Esophagus squamous epithelium (tissue), 4 donors: ENCODE results near the gene C19orf18.

ENCODE experiments used
- CTCF ChIP-seq, 6 experiments: fragments of 450-650 bp in 4 of 6; fragments of 200-600 bp in 2 of 6; sonication (generic) in 2 of 6; IDR thresholded peaks; one replicate each; pipeline ENCODE4 v1.5.1; 2016 to 2019; ENCODE audit warnings: antibody characterized with exemption in 6 of 6, mild to moderate bottlenecking in 4 of 6, moderate library complexity in 4 of 6
- POLR2A ChIP-seq, 4 donors: fragments of 450-650 bp; IDR thresholded peaks; one replicate each; pipeline ENCODE4 v1.6.1; 2017; ENCODE audit warnings: antibody characterized with exemption in 4 of 4, mild to moderate bottlenecking in 4 of 4, moderate library complexity in 3 of 4

- no peak for TF ChIP-seq CTCF (IDR thresholded peaks at IDR 0.05)
- TF ChIP-seq POLR2A (IDR thresholded peaks at IDR 0.05), result no peak
These were observed 18.5 kb upstream of the C19orf18 start for GRCh38 chr19:57992841-57993240.
